NCI-H510A treated with DMSO at 0.1 percent for 48 hours (cell line): ENCODE measurements around the gene PIAS1.
"Not testable (repeated sequence)": the region's sequence is repeated elsewhere in the genome, so short reads cannot be mapped to it uniquely, and the experiment has no call there.

Experiments
- DNase-seq: peaks from one replicate; lab custom pipeline; 2025; lab: John Stamatoyannopoulos, UW

The PIAS1 gene

GRCh38 chr15:68184616-68185480, 130.7 kb downstream of the PIAS1 start:
- DNase-seq = no peak

- DNase-seq = no peak
Measured at GRCh38 chr15:68186671-68187397, 132.7 kb downstream of the PIAS1 start.

GRCh38 chr15:68187559-68187958, 133.4 kb downstream of the PIAS1 start:
- DNase-seq = no peak

GRCh38 chr15:68188647-68189046, 134.5 kb downstream of the PIAS1 start:
- no peak for DNase-seq

- no peak for DNase-seq
Measured at GRCh38 chr15:68190048-68190447, 135.9 kb downstream of the PIAS1 start.

GRCh38 chr15:68191555-68191954, 137.4 kb downstream of the PIAS1 start:
- DNase-seq = no peak

- DNase-seq = no peak
Measured at GRCh38 chr15:68192117-68192516, 138.0 kb downstream of the PIAS1 start.

GRCh38 chr15:68192804-68193486, 138.8 kb downstream of the PIAS1 start:
- DNase-seq = no peak

- DNase-seq = no peak
Measured at GRCh38 chr15:68195336-68196112, 141.4 kb downstream of the PIAS1 start.

GRCh38 chr15:68196445-68197169, 142.5 kb downstream of the PIAS1 start:
- DNase-seq = no peak

- no peak for DNase-seq
Measured at GRCh38 chr15:68197170-68197492, 143.0 kb downstream of the PIAS1 start.

- DNase-seq = no peak
Measured at GRCh38 chr15:68197661-68198437, 143.7 kb downstream of the PIAS1 start.

GRCh38 chr15:68199340-68199739, 145.2 kb downstream of the PIAS1 start:
- DNase-seq = no peak

GRCh38 chr15:68200016-68200861, 146.1 kb downstream of the PIAS1 start:
- DNase-seq = no peak

- no peak for DNase-seq
Measured at GRCh38 chr15:68201153-68201878, 147.2 kb downstream of the PIAS1 start.

GRCh38 chr15:68201879-68202261, 147.8 kb downstream of the PIAS1 start:
- no peak for DNase-seq

GRCh38 chr15:68202994-68203393, 148.9 kb downstream of the PIAS1 start:
- not testable (repeated sequence) for DNase-seq

- no peak for DNase-seq
Measured at GRCh38 chr15:68203486-68203885, 149.4 kb downstream of the PIAS1 start.

GRCh38 chr15:68203956-68204355, 149.8 kb downstream of the PIAS1 start:
- DNase-seq = no peak
